Retinal pigment epithelial cell (primary cell): Measurements from ENCODE around the gene LAMC2.

Experiments used
- DNase-seq: peaks from one replicate; pipeline ENCODE4 v3.0.0-alpha.2; 2010; ENCODE audit warnings: low read depth
- H3K4me3 ChIP-seq: 2 replicates; pipeline ENCODE4 v1.5.1; 2011; ENCODE audit warnings: mild to moderate bottlenecking, low read length, control low read depth, moderate library complexity
- TF ChIP-seq, protein P1 (sequence below): conservative IDR thresholded peaks from 2 replicates; pipeline ENCODE4 v1.5.1; 2011; ENCODE audit warnings: low read depth, low read length, control low read depth, inconsistent platforms

LAMC2 gene

DNA sequence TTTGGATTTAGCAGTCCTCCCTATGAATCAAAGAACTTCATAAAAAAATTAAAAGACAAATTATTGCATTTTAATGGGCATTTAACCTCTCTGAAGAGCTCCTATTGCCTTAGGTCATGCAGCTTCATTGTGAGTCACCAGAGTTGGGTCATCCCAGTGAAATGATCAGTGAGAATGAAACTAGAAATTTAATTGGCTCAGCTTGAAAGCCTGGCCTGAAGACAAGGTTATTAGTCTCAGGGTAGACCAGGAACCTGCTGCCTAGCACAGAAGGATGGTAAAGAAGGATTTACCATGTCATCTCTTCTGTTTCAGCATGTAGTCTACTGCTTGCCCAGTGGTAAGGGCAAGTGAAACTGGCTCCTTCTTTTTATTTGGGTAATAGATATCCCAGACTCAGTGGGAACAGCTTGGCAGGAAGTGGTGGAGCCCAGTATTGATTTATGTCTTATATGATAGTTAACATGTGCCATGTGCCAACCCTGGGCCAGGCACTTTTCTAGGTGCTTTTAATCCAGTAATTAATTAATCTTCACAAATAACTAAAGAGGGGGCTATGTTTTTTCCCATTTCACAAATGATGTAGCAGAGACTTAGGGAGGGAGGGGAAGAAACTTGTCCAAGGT, 23.6 kb downstream of the LAMC2 start:
- TF ChIP-seq, protein P1, sequence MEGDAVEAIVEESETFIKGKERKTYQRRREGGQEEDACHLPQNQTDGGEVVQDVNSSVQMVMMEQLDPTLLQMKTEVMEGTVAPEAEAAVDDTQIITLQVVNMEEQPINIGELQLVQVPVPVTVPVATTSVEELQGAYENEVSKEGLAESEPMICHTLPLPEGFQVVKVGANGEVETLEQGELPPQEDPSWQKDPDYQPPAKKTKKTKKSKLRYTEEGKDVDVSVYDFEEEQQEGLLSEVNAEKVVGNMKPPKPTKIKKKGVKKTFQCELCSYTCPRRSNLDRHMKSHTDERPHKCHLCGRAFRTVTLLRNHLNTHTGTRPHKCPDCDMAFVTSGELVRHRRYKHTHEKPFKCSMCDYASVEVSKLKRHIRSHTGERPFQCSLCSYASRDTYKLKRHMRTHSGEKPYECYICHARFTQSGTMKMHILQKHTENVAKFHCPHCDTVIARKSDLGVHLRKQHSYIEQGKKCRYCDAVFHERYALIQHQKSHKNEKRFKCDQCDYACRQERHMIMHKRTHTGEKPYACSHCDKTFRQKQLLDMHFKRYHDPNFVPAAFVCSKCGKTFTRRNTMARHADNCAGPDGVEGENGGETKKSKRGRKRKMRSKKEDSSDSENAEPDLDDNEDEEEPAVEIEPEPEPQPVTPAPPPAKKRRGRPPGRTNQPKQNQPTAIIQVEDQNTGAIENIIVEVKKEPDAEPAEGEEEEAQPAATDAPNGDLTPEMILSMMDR: no peak
- H3K4me3 ChIP-seq: no peak overlapping the region
- DNase-seq: no peak

DNA sequence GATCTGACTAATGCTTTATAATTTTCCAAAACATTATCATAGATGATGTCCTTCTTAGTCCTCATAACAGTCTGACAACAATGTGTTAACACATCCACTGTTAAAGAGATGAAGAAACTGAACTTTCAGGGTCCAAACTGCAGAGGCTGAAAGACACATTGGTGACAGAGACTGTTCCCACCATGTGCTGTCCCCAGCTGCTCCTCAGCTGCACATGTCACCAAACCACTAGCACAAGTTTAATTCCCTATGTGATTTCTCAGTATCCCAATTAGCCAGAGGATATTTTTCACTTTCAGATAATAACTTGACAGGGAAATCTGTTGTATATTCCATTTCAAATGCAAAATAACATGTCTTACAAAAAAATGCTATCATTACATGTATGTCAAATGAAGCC, 24.6 kb downstream of the LAMC2 start:
- DNase-seq: no peak
- TF ChIP-seq, protein P1: no peak
- H3K4me3 ChIP-seq: no peak overlapping the region

DNA sequence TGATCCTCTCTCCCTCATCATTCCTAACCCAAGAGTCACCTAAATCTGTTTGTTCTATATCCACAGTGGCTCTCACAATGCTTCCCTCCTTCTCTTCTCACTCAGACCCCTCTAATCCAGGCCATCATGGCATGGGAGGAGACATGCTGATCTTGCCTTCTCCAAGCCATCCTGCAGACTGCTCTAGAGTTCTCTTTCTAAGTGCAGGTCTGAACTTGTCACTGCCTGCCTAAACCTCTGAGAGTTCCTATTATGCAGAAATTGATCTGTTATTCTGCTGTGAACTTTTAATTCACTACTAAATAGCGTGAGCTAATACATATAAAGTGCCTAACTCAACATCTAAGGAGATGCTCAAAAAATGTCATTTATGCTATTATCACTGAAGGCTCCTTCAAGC, 26.8 kb downstream of the LAMC2 start:
- TF ChIP-seq, protein P1: no peak
- no peak overlapping the region for H3K4me3 ChIP-seq
- no peak for DNase-seq

- DNase-seq: no peak
- TF ChIP-seq, protein P1: no peak
- no peak overlapping the region for H3K4me3 ChIP-seq
Measured at GRCh38 chr1:183214021-183214970, 28.2 kb downstream of the LAMC2 start.

DNA sequence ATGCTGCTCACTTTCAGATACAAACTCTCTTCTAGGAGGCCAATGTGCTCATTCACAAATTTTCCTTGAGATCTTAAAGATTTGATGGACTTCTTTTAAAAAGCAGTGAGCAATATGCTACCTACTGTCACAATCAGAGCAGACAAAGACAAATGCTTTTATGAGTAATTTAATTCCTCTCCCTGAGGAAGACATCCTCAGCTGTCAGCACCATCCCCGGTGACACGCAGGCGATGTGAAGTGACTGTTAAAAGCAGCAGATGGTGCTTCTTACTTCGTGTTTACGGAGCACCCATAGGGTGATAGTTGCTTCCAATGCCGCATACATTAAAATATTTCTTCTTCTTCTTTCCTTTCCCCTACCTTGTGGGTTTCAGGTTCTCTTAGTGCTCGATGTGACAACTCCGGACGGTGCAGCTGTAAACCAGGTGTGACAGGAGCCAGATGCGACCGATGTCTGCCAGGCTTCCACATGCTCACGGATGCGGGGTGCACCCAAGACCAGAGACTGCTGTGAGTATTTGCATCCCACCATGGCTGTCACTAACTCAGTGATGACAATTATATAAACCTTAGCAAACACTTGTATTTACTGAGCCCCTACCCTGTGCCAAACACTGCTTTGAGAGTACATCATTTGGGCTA, 29.1 kb downstream of the LAMC2 start:
- no peak for DNase-seq
- TF ChIP-seq, protein P1: no peak
- no peak overlapping the region for H3K4me3 ChIP-seq

DNA sequence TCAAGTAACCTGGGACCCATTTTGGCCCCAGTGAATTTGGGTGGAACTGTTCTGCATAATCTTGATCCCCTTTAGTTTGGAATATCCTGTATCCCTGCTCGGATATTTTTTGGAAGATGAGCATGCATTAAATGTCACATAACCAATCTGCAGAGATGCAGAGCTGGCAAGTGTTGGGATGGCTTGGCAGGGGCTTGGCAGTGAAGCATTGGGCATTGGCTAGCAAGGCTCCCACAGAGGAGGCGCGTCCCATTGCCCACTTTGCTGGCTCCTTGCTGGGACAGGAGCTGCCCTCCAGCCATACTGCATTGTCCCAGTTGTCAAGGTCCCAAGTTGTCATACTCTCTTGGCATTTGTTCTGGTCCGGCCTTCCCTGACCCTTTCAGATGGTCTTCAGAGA, 29.9 kb downstream of the LAMC2 start:
- DNase-seq: no peak
- TF ChIP-seq, protein P1: no peak
- H3K4me3 ChIP-seq: no peak overlapping the region
